Panc1 (cell line): ENCODE data around the gene CCDC51. TPM values are rescaled to one million over a fixed set of nuclear protein-coding genes. Genes with fewer than 3 reads are reported as not detected.
A peak's percentile ranks its signal among the peaks of the same experiment; 100 is the strongest.
"Not testable (repeated sequence)": the region's sequence is repeated elsewhere in the genome, so short reads cannot be mapped to it uniquely, and the experiment has no call there.

ENCODE experiments used
- ATAC-seq: fragments of 200-7000 bp; cut with Tn5 transposase; 2 replicates; pipeline ENCODE4 v1.9.1; 2020; ENCODE audit warnings: mild to moderate bottlenecking, moderate library complexity
- BruUV-seq: library from RNA; stranded (reverse); fragments of 400-500 nt; replicated peaks from 2 replicates; lab custom pipeline; 2021; lab: Mats Ljungman, UMichigan
- CTCF ChIA-PET: fragments of 300-600 bp; sonication (Branson Sonifier 250); formaldehyde crosslinking; loops from one replicate; lab custom pipeline; 2022; ENCODE audit warnings: antibody characterized with exemption; lab: Charles Lee
- POLR2A ChIA-PET: fragments of 300-600 bp; sonication (Branson Sonifier 250); formaldehyde crosslinking; loops from one replicate; lab custom pipeline; 2022; ENCODE audit warnings: antibody characterized with exemption; lab: Charles Lee
- DNase-seq: peaks from one replicate; pipeline ENCODE4 v3.0.0-alpha.2; 2010; ENCODE audit warnings: low read depth, low spot score
- H3K27ac ChIP-seq: 2 replicates; pipeline ENCODE4 v1.5.1; 2011; ENCODE audit warnings: mild to moderate bottlenecking, low read length, inconsistent platforms
- H3K27me3 ChIP-seq: fragments of 200-500 bp; sonication (Bioruptor generic); 2 replicates; pipeline ENCODE4 v1.6.0; 2014; ENCODE audit warnings: low read length, inconsistent platforms; ENCODE audit not compliant: control insufficient read depth, insufficient read depth
- H3K36me3 ChIP-seq: fragments of 200-500 bp; sonication (Bioruptor generic); 2 replicates; pipeline ENCODE4 v1.5.1; 2014; ENCODE audit warnings: inconsistent platforms, mild to moderate bottlenecking, low read length, moderate library complexity; ENCODE audit not compliant: control insufficient read depth, insufficient read depth
- H3K4me1 ChIP-seq: 2 replicates; pipeline ENCODE4 v1.5.1; 2011; ENCODE audit warnings: inconsistent platforms, mild to moderate bottlenecking, low read length, moderate library complexity; ENCODE audit not compliant: control insufficient read depth, insufficient read depth
- H3K4me3 ChIP-seq, 2 experiments: 2 replicates each; pipeline ENCODE4 v1.5.1; 2011 to 2012; ENCODE audit warnings: low read depth in 2 of 2, low read length in 2 of 2, mild to moderate bottlenecking in 2 of 2, inconsistent platforms in 1 of 2, moderate library complexity in 1 of 2
- H3K9me3 ChIP-seq: fragments of 200-500 bp; sonication (Bioruptor generic); 2 replicates; pipeline ENCODE4 v1.5.1; 2014; ENCODE audit warnings: low read depth, mild to moderate bottlenecking, inconsistent platforms, low read length, moderate library complexity; ENCODE audit not compliant: control insufficient read depth, insufficient read depth
- CTCF ChIP-seq: fragments of 450-650 bp; IDR thresholded peaks from 2 replicates; pipeline ENCODE4 v1.5.1; 2017; ENCODE audit warnings: mild to moderate bottlenecking
- POLR2AphosphoS5 ChIP-seq: IDR thresholded peaks from 2 replicates; pipeline ENCODE4 v1.6.1; 2012; ENCODE audit warnings: mild to moderate bottlenecking, low read depth, low read length, moderate library complexity
- REST ChIP-seq, 2 experiments: IDR thresholded peaks; 2 replicates each; pipeline ENCODE4 v1.6.1; 2011 to 2012; ENCODE audit warnings: low read depth in 2 of 2, control low read depth in 1 of 2, low read length in 1 of 2, mild to moderate bottlenecking in 1 of 2, moderate library complexity in 1 of 2; ENCODE audit not compliant: insufficient read depth in 1 of 2
- SIN3A ChIP-seq: IDR thresholded peaks from 2 replicates; pipeline ENCODE4 v1.6.1; 2012; ENCODE audit warnings: low read depth, mild to moderate bottlenecking, low read length, moderate library complexity, borderline replicate concordance; ENCODE audit not compliant: insufficient read depth
- TCF7L2 ChIP-seq: IDR thresholded peaks from 2 replicates; pipeline ENCODE4 v1.6.1; 2011; ENCODE audit warnings: mild to moderate bottlenecking, low read depth, low read length, inconsistent platforms
- in situ Hi-C: cut with HindIII; loops from 2 replicates; pipeline ENCODE4 v1.10.0; 2016; ENCODE audit warnings: low sequenced_read_pairs, low pct_unique_long_range_greater_than_20kb
- intact Hi-C: fragments of 100-400 bp; cut with micrococcal nuclease; formaldehyde crosslinking; loops from one replicate; pipeline ENCODE4 v1.10.0; 2022; ENCODE audit not compliant: unreplicated experiment
- total RNA-seq: library from RNA; stranded (reverse); gene quantifications from one replicate; pipeline ENCODE4 v1.2.1, GENCODE V29; 2021; ENCODE audit not compliant: unreplicated experiment

CCDC51 gene
- total RNA-seq, 1 experiment from 2014 or later: 11.9 TPM

GRCh38 chr3:48474619-48475018, 34.7 kb upstream of the CCDC51 start:
- H3K9me3 ChIP-seq: no peaks in the 10 kb centered on the region
- TF ChIP-seq SIN3A (no peak), REST (IDR thresholded peaks at IDR 0.05; ENCODE audit: insufficient read depth in 1 of 2, low read depth in 2 of 2, low read length in 1 of 2) (no peak), CTCF (no peak), POLR2AphosphoS5 (no peak), TCF7L2 (no peak)
- peaks cover 7% of the 10 kb centered on the region for H3K4me1 ChIP-seq
- intact Hi-C loops (no loop called here), in situ Hi-C loops (no loop called here)
- ATAC-seq: no peak
- no peak for DNase-seq
- H3K27ac ChIP-seq: no peak overlapping the region
- ChIA-PET POLR2A (interaction anchor here (0.7 kb wide), 1 partner anchor 14 kb away, joined by 4 read pairs; no protein-coding TSS in a partner anchor), CTCF (no interaction called here)
- H3K27me3 ChIP-seq: no peaks in the 10 kb centered on the region
- BruUV-seq: no TSS peak
- H3K4me3 ChIP-seq: no peak overlapping the region
- no peaks in the 10 kb centered on the region for H3K36me3 ChIP-seq

- H3K9me3 ChIP-seq, in situ Hi-C loops, H3K27me3 ChIP-seq, BruUV-seq, H3K36me3 ChIP-seq, H3K4me1 ChIP-seq, intact Hi-C loops, ATAC-seq, DNase-seq, H3K4me3 ChIP-seq: not testable (repeated sequence)
- peak overlapping the region; percentile 83; the same call in 1 of the 2 replicates for H3K27ac ChIP-seq
- POLR2A ChIA-PET: interaction anchor here (0.6 to 0.7 kb wide), 2 partner anchors 14 to 28 kb away, joined by 4 to 5 read pairs; partner anchors contain the start of gene ATRIP
- CTCF ChIA-PET: interaction anchor here (0.6 to 1.1 kb wide), 2 partner anchors 60 to 88 kb away, joined by 3 to 7 read pairs; no protein-coding TSS in a partner anchor
Measured at GRCh38 chr3:48474031-48474430, 34.1 kb upstream of the CCDC51 start.

- H3K36me3 ChIP-seq: no peaks in the 10 kb centered on the region
- H3K9me3 ChIP-seq: no peaks in the 10 kb centered on the region
- ChIA-PET POLR2A (interaction anchor here (0.6 kb wide), 2 partner anchors 17 to 27 kb away, joined by 5 to 6 read pairs; partner anchors contain the start of gene ATRIP), CTCF (interaction anchor here (0.6 to 1.1 kb wide), 2 partner anchors 59 to 89 kb away, joined by 3 to 7 read pairs; no protein-coding TSS in a partner anchor)
- no peak for ATAC-seq
- BruUV-seq: no TSS peak
- peaks cover 7% of the 10 kb centered on the region for H3K4me1 ChIP-seq
- peak overlapping the region in 1 of 2 experiments; percentile 79; a peak in 2 of 4 replicates for H3K4me3 ChIP-seq
- no peaks in the 10 kb centered on the region for H3K27me3 ChIP-seq
- in situ Hi-C loops (no loop called here), intact Hi-C loops (no loop called here)
- TF ChIP-seq POLR2AphosphoS5 (no peak), CTCF (no peak), REST (IDR thresholded peaks at IDR 0.05; ENCODE audit: insufficient read depth in 1 of 2, low read depth in 2 of 2, low read length in 1 of 2) (no peak), SIN3A (no peak), TCF7L2 (no peak)
- peak overlapping the region; percentile 83 for H3K27ac ChIP-seq
- DNase-seq: no peak
Measured at GRCh38 chr3:48473617-48473952, 33.7 kb upstream of the CCDC51 start.
